Right lung (tissue), 5 donors: ENCODE results near the gene IGSF9B. TPM values are rescaled to one million over a fixed set of nuclear protein-coding genes. Genes with fewer than 3 reads are reported as not detected.

Experiments used
- DNase-seq, 2 donors: peaks; one replicate each; pipeline ENCODE4 v3.0.0-alpha.2; 2013
- polyA plus RNA-seq, 5 donors: library from polyadenylated mRNA; unstranded; fragments of 120-200 nt; gene quantifications; one replicate each; pipeline versions ENCODE4 v1.2.1 to v1.2.3, GENCODE V29; 2013; ENCODE audit warnings: inconsistent platforms in 1 of 5, low replicate concordance in 1 of 5; ENCODE audit not compliant: insufficient read length in 5 of 5, insufficient read depth in 1 of 5

The IGSF9B gene
- polyA plus RNA-seq, 5 donors: 1.7 to 4.8 (median 2.0) TPM

- DNase-seq: no peak
These were observed 28.1 kb upstream of the IGSF9B start for GRCh38 chr11:133984828-133985227.

- DNase-seq: no peak
These were observed 27.0 kb upstream of the IGSF9B start for GRCh38 chr11:133983660-133984316.

GRCh38 chr11:133982876-133983275, 26.1 kb upstream of the IGSF9B start:
- DNase-seq: no peak

GRCh38 chr11:133982151-133982550, 25.4 kb upstream of the IGSF9B start:
- no peak for DNase-seq

GRCh38 chr11:133981156-133981555, 24.4 kb upstream of the IGSF9B start:
- no peak for DNase-seq

GRCh38 chr11:133980665-133981064, 23.9 kb upstream of the IGSF9B start:
- no peak for DNase-seq

GRCh38 chr11:133978794-133979193, 22.0 kb upstream of the IGSF9B start:
- DNase-seq: no peak

- DNase-seq: no peak
These were observed 20.4 kb upstream of the IGSF9B start for GRCh38 chr11:133977067-133977677.

- no peak for DNase-seq
These were observed 18.7 kb upstream of the IGSF9B start for GRCh38 chr11:133975488-133975849.

GRCh38 chr11:133974836-133975487, 18.2 kb upstream of the IGSF9B start:
- no peak for DNase-seq

GRCh38 chr11:133971881-133972280, 15.1 kb upstream of the IGSF9B start:
- DNase-seq: no peak

GRCh38 chr11:133969112-133969511, 12.3 kb upstream of the IGSF9B start:
- no peak for DNase-seq

GRCh38 chr11:133968300-133968699, 11.5 kb upstream of the IGSF9B start:
- DNase-seq: no peak

GRCh38 chr11:133967599-133968238, 11.0 kb upstream of the IGSF9B start:
- DNase-seq: no peak

- no peak for DNase-seq
These were observed 10.3 kb upstream of the IGSF9B start for GRCh38 chr11:133966921-133967598.

GRCh38 chr11:133966172-133966651, 9.4 kb upstream of the IGSF9B start:
- no peak for DNase-seq

- no peak for DNase-seq
These were observed 8.3 kb upstream of the IGSF9B start for GRCh38 chr11:133965031-133965601.

- DNase-seq: no peak
These were observed 7.6 kb upstream of the IGSF9B start for GRCh38 chr11:133964356-133964755.

- DNase-seq: no peak
These were observed 5.1 kb upstream of the IGSF9B start for GRCh38 chr11:133961890-133962289.

GRCh38 chr11:133957900-133958299, 1.1 kb upstream of the IGSF9B start:
- no peak for DNase-seq

- DNase-seq: no peak
These were observed 785 bp downstream of the IGSF9B start for GRCh38 chr11:133955945-133956421.
